AG04450 (cell line): ENCODE measurements around the gene NCLN. TPM values are rescaled to one million over a fixed set of nuclear protein-coding genes. Genes with fewer than 3 reads are reported as not detected.

Experiments
- CTCF ChIA-PET: fragments of 300-600, 350-600 bp; formaldehyde crosslinking; extraction: SDS; loops from one replicate; lab custom pipeline; 2022; ENCODE audit warnings: antibody characterized with exemption, inconsistent platforms; lab: Charles Lee
- POLR2A ChIA-PET: fragments of 350-600 bp; formaldehyde crosslinking; extraction: SDS; loops from one replicate; lab custom pipeline; 2021; ENCODE audit warnings: antibody characterized with exemption, inconsistent platforms; lab: Yijun Ruan, JAX
- DNase-seq: peaks from one replicate; pipeline ENCODE4 v3.0.0-alpha.2; 2011; ENCODE audit warnings: low read depth, low spot score
- H3K27ac ChIP-seq: one replicate; pipeline ENCODE4 v1.5.1; 2012; ENCODE audit warnings: low read depth, low read length, control low read depth
- H3K27me3 ChIP-seq: one replicate; pipeline ENCODE4 v1.6.0; 2012; ENCODE audit warnings: low read length; ENCODE audit not compliant: control insufficient read depth, insufficient read depth
- H3K4me3 ChIP-seq: 2 replicates; pipeline ENCODE4 v1.5.1; 2011; ENCODE audit warnings: mild to moderate bottlenecking, low read depth, low read length, control low read depth
- H3K9me3 ChIP-seq: 2 replicates; pipeline ENCODE4 v1.5.1; 2012; ENCODE audit warnings: low read length; ENCODE audit not compliant: control insufficient read depth, insufficient read depth
- polyA plus RNA-seq: library from polyadenylated mRNA; depleted of rRNA; stranded (reverse); fragments of >200 nt; gene quantifications from 2 replicates; pipeline ENCODE4 v1.2.3, GENCODE V29; 2011
- TF ChIP-seq, protein P1 (sequence below): IDR thresholded peaks from 2 replicates; pipeline ENCODE4 v1.5.1; 2011; ENCODE audit warnings: low read depth, low read length, control low read depth, inconsistent platforms

NCLN gene
- polyA plus RNA-seq, 1 experiment = 27.1 TPM

GRCh38 chr19:3183721-3184641 lies 1.7 kb upstream of the NCLN start:
- Histone ChIP-seq H3K27ac (no peak overlapping the region), H3K9me3 (peaks cover 8% of the 10 kb centered on the region; the same call in 1 of the 2 replicates), H3K27me3 (no peaks in the 10 kb centered on the region), H3K4me3 (no peak overlapping the region)
- CTCF ChIA-PET = interaction anchor here (1.2 kb wide), 1 partner anchor 233 kb away, joined by 6 read pairs; no protein-coding TSS in a partner anchor
- TF ChIP-seq, protein P1, sequence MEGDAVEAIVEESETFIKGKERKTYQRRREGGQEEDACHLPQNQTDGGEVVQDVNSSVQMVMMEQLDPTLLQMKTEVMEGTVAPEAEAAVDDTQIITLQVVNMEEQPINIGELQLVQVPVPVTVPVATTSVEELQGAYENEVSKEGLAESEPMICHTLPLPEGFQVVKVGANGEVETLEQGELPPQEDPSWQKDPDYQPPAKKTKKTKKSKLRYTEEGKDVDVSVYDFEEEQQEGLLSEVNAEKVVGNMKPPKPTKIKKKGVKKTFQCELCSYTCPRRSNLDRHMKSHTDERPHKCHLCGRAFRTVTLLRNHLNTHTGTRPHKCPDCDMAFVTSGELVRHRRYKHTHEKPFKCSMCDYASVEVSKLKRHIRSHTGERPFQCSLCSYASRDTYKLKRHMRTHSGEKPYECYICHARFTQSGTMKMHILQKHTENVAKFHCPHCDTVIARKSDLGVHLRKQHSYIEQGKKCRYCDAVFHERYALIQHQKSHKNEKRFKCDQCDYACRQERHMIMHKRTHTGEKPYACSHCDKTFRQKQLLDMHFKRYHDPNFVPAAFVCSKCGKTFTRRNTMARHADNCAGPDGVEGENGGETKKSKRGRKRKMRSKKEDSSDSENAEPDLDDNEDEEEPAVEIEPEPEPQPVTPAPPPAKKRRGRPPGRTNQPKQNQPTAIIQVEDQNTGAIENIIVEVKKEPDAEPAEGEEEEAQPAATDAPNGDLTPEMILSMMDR = no peak
- no peak for DNase-seq
- POLR2A ChIA-PET = interaction anchor here (0.6 kb wide), 1 partner anchor 291 kb away, joined by 3 read pairs; no protein-coding TSS in a partner anchor

DNA sequence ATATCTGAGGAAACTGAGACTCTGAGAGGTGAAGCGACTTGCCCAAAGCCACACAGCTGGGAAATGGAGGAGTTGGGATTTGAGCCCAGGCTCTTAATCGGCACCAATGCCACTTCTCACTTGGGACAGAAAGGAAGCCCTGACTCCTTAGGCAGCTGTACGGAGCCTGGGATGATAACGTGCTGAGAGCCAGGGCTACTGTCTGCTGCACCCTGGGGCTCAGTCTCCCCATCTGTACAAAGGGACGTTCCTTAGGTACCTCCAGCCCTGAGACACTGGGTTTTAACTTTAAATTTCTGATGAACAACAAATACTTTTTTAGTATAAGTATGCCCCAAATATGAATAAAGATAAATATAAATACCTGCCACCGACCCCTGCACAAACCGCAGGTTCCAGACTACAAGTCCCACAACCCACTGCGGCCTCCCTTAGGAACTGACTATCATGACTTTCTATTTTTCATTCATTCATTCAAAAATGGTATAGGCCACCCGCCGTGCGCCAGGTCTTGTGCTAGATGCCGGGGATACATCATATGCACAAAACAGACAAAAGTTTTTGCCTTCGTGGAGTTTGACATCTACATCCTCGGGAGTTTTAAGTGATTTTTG lies 776 bp upstream of the NCLN start:
- no peaks in the 10 kb centered on the region; the same call in 1 of the 2 replicates for H3K9me3 ChIP-seq
- DNase-seq = no peak
- H3K27me3 ChIP-seq = no peaks in the 10 kb centered on the region
- H3K27ac ChIP-seq = peak overlapping the region; percentile 47
- ChIA-PET POLR2A (no interaction called here), CTCF (interaction anchor here (0.6 to 1.2 kb wide), 2 partner anchors 222 to 234 kb away, joined by 4 to 6 read pairs; no protein-coding TSS in a partner anchor)
- TF ChIP-seq, protein P1 = no peak
- peak overlapping the region; percentile 89 for H3K4me3 ChIP-seq

GRCh38 chr19:3186160-3186688 lies 494 bp downstream of the NCLN start:
- DNase-seq = no peak
- CTCF ChIA-PET = no interaction called here
- POLR2A ChIA-PET = interaction anchor here (0.6 kb wide), 1 partner anchor 43 kb away, joined by 3 read pairs; no protein-coding TSS in a partner anchor
- Histone ChIP-seq H3K27ac (peak overlapping the region; percentile 11), H3K27me3 (no peaks in the 10 kb centered on the region), H3K4me3 (peak overlapping the region; percentile 89), H3K9me3 (no peaks in the 10 kb centered on the region; the same call in 1 of the 2 replicates)
- TF ChIP-seq, protein P1 = no peak

GRCh38 chr19:3186891-3187661 lies 1.3 kb downstream of the NCLN start:
- H3K27ac ChIP-seq = no peak overlapping the region
- no peaks in the 10 kb centered on the region; the same call in 1 of the 2 replicates for H3K9me3 ChIP-seq
- peak overlapping the region; percentile 89 for H3K4me3 ChIP-seq
- no peak for DNase-seq
- H3K27me3 ChIP-seq = no peaks in the 10 kb centered on the region
- TF ChIP-seq, protein P1 = no peak
- ChIA-PET CTCF (no interaction called here), POLR2A (no interaction called here)
